Glutamatergic neuron (in vitro differentiated cells): ENCODE results near the gene TKT. TPM values are rescaled to one million over a fixed set of nuclear protein-coding genes. Genes with fewer than 3 reads are reported as not detected.

Source experiments
- DNase-seq: peaks from one replicate; pipeline ENCODE4 v3.0.0; 2022
- H3K27ac Mint-ChIP-seq: one replicate; pipeline ENCODE4 v1.8.0; 2020; ENCODE audit warnings: mild to moderate bottlenecking, mixed read lengths, inconsistent platforms; ENCODE audit not compliant: unreplicated experiment
- H3K27me3 Mint-ChIP-seq: one replicate; pipeline ENCODE4 v1.8.0; 2020; ENCODE audit warnings: mild to moderate bottlenecking, moderate library complexity, mixed read lengths, inconsistent platforms; ENCODE audit not compliant: unreplicated experiment
- H3K36me3 Mint-ChIP-seq: one replicate; pipeline ENCODE4 v1.8.0; 2020; ENCODE audit warnings: mild to moderate bottlenecking, mixed read lengths, inconsistent platforms; ENCODE audit not compliant: unreplicated experiment
- H3K4me1 Mint-ChIP-seq: one replicate; pipeline ENCODE4 v1.8.0; 2020; ENCODE audit warnings: mild to moderate bottlenecking, low read depth, mixed read lengths, inconsistent platforms; ENCODE audit not compliant: unreplicated experiment
- H3K4me3 Mint-ChIP-seq: one replicate; pipeline ENCODE4 v1.8.0; 2020; ENCODE audit warnings: mild to moderate bottlenecking, mixed read lengths, inconsistent platforms; ENCODE audit not compliant: unreplicated experiment
- H3K9me3 Mint-ChIP-seq: one replicate; pipeline ENCODE4 v1.8.0; 2020; ENCODE audit warnings: mild to moderate bottlenecking, moderate library complexity, mixed read lengths, inconsistent platforms; ENCODE audit not compliant: unreplicated experiment
- total RNA-seq: library from RNA; stranded (reverse); fragmentation: NEBNext Ultra II Directional; extraction: Animal tissue kit (Norgen Biotek cat#: 25700); gene quantifications from one replicate; pipeline ENCODE4 v1.2.1, GENCODE V29; 2021; ENCODE audit not compliant: unreplicated experiment
- TF ChIP-seq, protein P1 (sequence below): fragments of 200-600 bp; sonication (generic); IDR thresholded peaks from one replicate; pipeline ENCODE4 v1.5.0; 2021; ENCODE audit not compliant: partially characterized antibody, unreplicated experiment

The TKT gene
- total RNA-seq, 1 donor from 2014 or later = 265 TPM

DNA sequence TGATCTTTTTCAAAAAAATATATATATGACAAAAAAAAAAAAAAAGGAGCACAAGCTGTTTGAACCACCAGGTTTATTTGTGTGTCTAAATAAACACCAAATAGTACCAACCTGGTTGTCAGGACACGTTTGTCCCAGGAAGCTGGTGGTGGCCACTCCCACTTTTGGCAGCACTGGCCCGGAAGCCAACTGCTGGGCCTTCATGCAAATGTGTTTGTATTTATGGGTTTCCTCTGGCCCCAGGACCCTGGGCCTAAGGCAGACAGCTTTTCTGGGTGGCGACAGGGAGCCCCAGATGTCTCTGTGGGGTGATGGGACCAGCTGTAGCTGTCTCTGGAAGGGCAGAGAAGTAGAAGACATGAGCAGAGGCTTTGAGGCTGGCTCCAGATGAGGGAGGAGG lies 63.2 kb downstream of the TKT start:
- TF ChIP-seq, protein P1, sequence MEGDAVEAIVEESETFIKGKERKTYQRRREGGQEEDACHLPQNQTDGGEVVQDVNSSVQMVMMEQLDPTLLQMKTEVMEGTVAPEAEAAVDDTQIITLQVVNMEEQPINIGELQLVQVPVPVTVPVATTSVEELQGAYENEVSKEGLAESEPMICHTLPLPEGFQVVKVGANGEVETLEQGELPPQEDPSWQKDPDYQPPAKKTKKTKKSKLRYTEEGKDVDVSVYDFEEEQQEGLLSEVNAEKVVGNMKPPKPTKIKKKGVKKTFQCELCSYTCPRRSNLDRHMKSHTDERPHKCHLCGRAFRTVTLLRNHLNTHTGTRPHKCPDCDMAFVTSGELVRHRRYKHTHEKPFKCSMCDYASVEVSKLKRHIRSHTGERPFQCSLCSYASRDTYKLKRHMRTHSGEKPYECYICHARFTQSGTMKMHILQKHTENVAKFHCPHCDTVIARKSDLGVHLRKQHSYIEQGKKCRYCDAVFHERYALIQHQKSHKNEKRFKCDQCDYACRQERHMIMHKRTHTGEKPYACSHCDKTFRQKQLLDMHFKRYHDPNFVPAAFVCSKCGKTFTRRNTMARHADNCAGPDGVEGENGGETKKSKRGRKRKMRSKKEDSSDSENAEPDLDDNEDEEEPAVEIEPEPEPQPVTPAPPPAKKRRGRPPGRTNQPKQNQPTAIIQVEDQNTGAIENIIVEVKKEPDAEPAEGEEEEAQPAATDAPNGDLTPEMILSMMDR = no peak
- Mint-ChIP-seq H3K9me3 (peaks cover 2% of the 10 kb centered on the region), H3K4me3 (no peak overlapping the region), H3K27ac (no peak overlapping the region), H3K36me3 (no peaks in the 10 kb centered on the region), H3K4me1 (no peaks in the 10 kb centered on the region), H3K27me3 (peaks cover 3% of the 10 kb centered on the region)
- no peak for DNase-seq

DNA sequence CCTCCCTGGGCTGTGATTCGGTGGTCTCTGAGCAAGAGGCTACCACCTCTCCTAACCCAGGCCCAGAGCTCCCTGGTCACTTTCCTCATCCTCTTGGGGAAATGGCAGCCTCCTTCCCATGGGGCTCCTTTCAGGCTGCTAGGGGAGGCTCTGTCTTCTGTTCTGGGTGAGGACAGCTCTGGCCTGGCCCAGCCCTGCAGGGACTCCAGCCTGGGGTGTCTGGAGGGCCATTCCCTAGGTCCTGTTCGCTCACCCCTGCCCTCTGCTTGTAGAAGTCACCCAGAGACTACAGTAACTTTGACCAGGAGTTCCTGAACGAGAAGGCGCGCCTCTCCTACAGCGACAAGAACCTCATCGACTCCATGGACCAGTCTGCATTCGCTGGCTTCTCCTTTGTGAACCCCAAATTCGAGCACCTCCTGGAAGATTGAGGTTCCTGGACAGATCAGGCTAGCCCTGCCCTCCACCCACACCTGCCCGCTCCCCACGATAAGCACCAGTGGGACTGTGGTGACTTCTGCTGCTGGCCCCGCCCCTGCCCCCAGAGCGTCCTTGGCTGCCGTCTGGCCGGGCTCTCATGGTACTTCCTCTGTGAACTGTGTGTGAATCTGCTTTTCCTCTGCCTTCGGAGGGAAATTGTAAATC lies 63.9 kb downstream of the TKT start:
- TF ChIP-seq, protein P1 = no peak
- H3K9me3 Mint-ChIP-seq = peaks cover 2% of the 10 kb centered on the region
- no peak overlapping the region for H3K4me3 Mint-ChIP-seq
- H3K27me3 Mint-ChIP-seq = peaks cover 3% of the 10 kb centered on the region
- no peaks in the 10 kb centered on the region for H3K4me1 Mint-ChIP-seq
- no peak overlapping the region for H3K27ac Mint-ChIP-seq
- no peak for DNase-seq
- no peaks in the 10 kb centered on the region for H3K36me3 Mint-ChIP-seq

DNA sequence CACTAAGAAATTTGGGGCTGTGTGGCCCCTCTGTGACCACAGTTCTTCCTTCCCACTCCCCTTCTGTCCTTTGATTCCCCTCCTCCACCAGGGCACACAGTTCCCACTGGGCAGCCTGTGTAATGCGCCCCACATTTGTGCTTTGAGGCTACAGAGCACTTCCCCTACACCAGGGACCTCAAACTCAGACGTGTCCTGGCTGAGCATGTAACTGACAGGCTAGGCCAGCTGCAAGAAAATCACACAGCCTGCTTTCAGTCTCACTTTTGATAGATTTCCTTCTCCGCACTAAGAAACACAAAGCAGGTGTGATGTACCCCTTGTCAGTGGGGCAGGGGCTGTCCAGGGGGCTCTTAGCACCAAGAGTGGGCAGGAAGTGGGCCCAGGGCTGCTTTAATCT lies 65.2 kb downstream of the TKT start:
- TF ChIP-seq, protein P1 = no peak
- Mint-ChIP-seq H3K27me3 (peaks cover 3% of the 10 kb centered on the region), H3K4me3 (no peak overlapping the region), H3K36me3 (no peaks in the 10 kb centered on the region), H3K27ac (no peak overlapping the region), H3K4me1 (no peaks in the 10 kb centered on the region), H3K9me3 (peaks cover 2% of the 10 kb centered on the region)
- DNase-seq = no peak

DNA sequence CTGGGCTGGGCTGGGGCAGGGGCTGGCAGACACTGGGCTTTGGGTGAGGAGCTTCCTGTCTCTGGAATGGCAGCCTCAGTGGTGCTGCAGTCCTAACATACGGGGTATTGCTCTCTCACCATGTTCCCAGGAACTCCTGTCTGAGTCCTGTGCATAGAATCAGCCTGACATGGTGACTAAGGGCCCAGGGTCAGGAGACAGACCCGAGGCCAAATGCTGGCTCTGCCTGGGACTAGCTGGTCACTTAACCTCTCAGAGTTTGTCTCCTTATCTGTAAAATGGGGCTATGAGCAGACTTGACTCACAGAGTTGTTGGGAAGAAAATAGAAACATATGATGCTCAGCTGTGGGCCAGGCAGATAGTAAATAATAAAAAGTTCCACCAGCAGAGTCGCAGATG lies 66.5 kb downstream of the TKT start:
- no peak for DNase-seq
- H3K36me3 Mint-ChIP-seq = no peaks in the 10 kb centered on the region
- no peak overlapping the region for H3K4me3 Mint-ChIP-seq
- TF ChIP-seq, protein P1 = no peak
- no peak overlapping the region for H3K27ac Mint-ChIP-seq
- peaks cover 2% of the 10 kb centered on the region for H3K9me3 Mint-ChIP-seq
- H3K4me1 Mint-ChIP-seq = no peaks in the 10 kb centered on the region
- H3K27me3 Mint-ChIP-seq = peaks cover 3% of the 10 kb centered on the region

DNA sequence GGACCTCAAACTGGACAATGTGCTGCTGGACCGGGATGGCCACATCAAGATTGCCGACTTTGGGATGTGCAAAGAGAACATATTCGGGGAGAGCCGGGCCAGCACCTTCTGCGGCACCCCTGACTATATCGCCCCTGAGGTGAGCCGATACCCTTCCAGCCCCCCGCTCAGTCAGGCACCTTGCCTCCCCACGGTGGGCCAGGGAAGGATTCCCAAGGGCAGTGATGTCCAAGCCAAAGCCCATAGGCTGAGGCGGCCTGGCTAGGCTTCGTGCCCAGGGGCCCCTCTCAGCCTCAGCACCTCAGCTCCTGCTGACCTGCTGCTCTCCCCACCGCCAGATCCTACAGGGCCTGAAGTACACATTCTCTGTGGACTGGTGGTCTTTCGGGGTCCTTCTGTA lies 67.1 kb downstream of the TKT start:
- peaks cover 3% of the 10 kb centered on the region for H3K27me3 Mint-ChIP-seq

More for the DNA sequence above, 67.1 kb downstream of the TKT start:
- Mint-ChIP-seq H3K36me3 (no peaks in the 10 kb centered on the region), H3K27ac (no peak overlapping the region), H3K9me3 (peaks cover 2% of the 10 kb centered on the region), H3K4me3 (no peak overlapping the region), H3K4me1 (no peaks in the 10 kb centered on the region)
- DNase-seq = no peak
- TF ChIP-seq, protein P1 = no peak
